Posterior vena cava (tissue), 2 donors: ENCODE measurements around the gene MPL. TPM values are rescaled to one million over a fixed set of nuclear protein-coding genes. Genes with fewer than 3 reads are reported as not detected.

Source experiments
- DNase-seq: peaks from one replicate; pipeline ENCODE4 v3.0.0-alpha.2; 2020; ENCODE audit warnings: low spot score
- intact Hi-C, 2 donors: fragments of 100-400 bp; cut with DNase I; formaldehyde crosslinking; loops; one replicate each; pipeline versions ENCODE4 v1.14.1 to v1.14.2; 2022 to 2023
- long read RNA-seq, 2 donors: library from polyadenylated mRNA; unstranded; transcript quantifications; one replicate each; pipeline ENCODE4 v2.0.0, GENCODE V29; 2020 to 2021
- total RNA-seq, 2 donors: library from RNA; stranded (reverse); fragmentation: NEBNext Ultra II Directional; extraction: Animal tissue kit (Norgen Biotek cat#: 25700); gene quantifications; one replicate each; pipeline ENCODE4 v1.2.1, GENCODE V29; 2021
- donor health status: DM: yes; HTN: yes; CAD: no.
- donor health status: DM: yes; HTN: yes; CAD: no.

The MPL gene
- under 1 TPM in 1 of 2 donors, not detected in 1; 0.90 TPM for total RNA-seq
- long read RNA-seq, donor 1 = 0 reads
- long read RNA-seq, donor 2 = 0 reads

GRCh38 chr1:43337588-43337987 lies at the start of gene MPL:
TSS of gene MPL (plus strand) at chr1:43337818. CDS start at chr1:43337849, 31 bp downstream.
- intact Hi-C loops = no loop called here
- no peak for DNase-seq

DNA sequence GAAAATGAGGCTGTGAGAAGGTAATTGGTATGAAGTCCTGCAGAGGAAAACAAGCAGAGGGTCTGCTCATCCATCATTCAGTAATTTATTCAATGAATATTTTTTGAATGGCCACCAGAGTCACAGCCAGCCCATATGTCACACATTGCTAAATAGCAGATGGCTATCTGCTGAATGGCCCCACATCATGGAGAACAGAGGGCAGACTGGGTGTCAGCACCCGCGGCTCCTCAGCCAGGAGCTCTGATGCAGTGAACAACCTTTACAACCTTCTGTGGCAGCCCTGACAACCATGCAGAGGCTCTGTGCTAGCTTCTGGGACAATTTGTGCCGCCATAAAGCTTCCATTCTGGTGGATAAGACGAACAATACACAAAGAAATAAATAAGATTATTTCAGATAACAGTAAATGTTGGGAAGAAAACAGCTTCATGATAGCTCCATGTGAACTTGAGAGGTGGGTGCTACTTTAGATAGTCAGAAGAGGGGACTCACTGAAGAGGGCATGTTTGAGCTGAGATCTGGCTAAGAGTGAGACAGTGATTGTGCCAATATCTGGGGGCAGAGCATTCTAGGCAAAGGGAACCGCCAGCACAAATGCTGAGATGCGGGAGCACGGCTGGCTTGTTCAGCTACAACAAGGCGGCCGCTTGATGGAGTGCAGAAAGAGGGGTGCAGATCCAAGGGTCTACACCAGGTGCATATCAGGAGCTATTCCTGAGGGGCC lies 49.4 kb upstream of the MPL start:
- no peak for DNase-seq

GRCh38 chr1:43288785-43289706 lies 48.6 kb upstream of the MPL start:
- no peak for DNase-seq
- intact Hi-C loops = no loop called here

More for the DNA sequence above, 49.4 kb upstream of the MPL start:
- intact Hi-C loops = no loop called here

- intact Hi-C loops = no loop called here
- no peak for DNase-seq
Measured at GRCh38 chr1:43292216-43292615, 45.4 kb upstream of the MPL start.

DNA sequence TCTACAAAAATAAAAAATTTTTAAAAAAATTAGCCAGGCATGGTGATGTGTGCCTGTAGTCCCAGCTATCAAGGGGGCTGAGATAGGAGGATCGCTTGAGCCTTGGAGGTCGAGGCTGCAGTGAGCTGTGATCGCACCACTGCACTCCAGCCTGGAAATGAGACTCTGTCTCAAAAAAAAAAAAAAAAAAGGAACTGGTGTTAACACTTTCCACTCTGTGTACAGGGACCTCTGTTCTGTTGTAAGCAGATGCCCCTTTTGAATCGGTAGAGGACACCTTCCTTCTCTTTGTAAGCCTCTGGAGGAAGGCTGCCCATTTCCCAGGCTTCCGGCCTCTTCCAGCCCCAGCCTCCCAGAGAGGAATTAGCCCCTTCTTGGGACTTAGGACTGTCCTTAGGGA lies 44.9 kb upstream of the MPL start:
- intact Hi-C loops = no loop called here
- no peak for DNase-seq

DNA sequence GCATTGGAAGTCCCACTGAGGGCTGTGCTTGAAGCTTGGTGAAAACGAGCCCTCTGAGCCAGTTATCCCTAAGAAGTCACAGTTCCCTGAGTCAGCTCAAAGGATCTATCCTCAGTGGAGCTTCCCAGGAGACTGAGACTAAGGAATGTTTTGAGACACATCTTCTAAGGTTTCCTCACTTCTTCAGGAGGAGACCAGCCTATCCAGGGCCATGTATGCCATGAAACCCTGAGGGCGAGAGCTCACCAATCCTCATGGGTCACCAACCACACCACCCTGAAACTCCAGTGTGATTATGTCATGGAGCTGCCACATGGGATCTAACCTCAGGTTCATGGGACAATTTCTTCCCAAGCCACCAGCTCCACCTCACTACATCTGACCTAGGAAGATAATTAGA lies 44.4 kb upstream of the MPL start:
- intact Hi-C loops = no loop called here
- DNase-seq = no peak

DNA sequence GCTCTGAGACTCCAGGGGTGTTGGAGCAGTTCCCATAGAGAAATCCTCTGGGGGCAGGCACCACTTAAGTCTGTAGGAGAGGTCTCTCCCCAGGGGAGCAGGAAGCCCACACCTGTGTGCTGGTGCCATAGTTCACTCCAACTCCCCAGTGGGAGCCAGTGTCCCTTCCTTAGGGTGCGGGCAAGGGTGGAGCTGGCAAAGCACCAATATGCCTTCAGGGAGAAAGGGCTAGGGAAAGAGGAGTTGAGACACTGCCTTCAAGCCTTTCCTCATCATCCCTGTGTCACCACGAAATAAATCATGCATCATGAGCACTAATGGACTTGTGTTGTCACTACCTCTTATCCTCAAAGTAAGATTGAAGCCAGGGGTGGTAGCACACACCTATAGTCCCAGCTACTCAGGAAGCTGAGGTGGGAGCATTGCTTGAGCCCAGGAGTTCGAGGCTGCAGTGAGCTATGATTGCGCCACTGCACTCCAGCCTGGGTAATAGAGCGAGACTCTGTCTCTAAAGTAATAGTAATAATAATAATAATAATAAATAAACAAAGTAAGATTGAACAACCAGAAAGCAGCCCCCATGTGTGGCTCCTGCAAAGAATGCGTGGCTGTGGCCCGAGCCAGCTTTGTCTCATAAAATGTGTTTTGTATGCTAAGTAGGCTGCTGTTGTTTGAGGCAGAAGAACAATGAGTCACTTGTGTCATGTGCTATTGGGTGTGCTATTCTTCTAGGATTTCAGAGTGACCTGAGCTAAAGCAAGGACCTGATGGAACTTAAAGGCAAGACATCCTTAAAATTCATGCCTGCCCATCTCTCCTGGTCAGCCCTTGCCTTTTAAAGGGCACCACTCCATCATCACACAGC lies 43.5 kb upstream of the MPL start:
- intact Hi-C loops = no loop called here
- DNase-seq = no peak

DNA sequence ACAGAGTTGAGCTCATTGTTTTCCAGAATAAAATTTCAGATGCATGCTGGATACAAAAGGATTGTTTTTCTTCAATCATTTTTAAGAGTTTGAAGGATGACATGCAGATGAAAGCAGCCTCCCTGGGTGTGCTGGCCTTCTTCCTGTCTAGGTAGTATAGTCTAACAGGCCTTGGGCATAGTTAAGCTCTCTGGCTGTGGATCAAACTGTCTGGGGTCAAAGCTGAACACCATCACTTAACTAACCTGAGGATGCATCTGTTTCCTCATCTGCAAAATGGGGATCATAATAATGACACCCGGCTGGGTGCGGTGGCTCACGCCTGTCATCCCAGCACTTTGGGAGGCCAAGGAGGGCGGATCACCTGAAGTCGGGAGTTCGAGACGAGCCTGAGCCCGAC lies 42.9 kb upstream of the MPL start:
- no peak for DNase-seq
- intact Hi-C loops = no loop called here

DNA sequence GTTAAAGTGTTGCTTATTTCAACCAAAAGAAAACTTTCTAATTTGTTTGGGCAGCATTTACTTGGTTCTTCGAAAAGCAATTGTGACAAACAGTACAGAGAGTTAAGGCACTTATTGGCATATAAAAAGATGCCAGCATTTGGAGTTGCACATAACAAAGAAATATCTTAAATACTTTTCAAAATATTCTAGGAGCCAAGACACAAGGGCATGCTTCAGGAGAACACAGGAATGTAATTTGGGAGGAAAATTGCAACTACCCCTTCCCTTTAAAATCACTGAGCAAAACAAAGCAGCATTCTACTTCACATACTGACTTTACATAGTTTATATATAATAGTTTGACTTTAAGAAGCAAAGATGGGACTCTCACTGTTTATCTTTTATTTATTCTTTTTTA lies 41.4 kb upstream of the MPL start:
- DNase-seq = no peak
- intact Hi-C loops = no loop called here

- DNase-seq = no peak
- intact Hi-C loops = no loop called here
Measured at GRCh38 chr1:43298055-43298454, 39.6 kb upstream of the MPL start.

- DNase-seq = no peak
- intact Hi-C loops = no loop called here
Measured at GRCh38 chr1:43299101-43299500, 38.5 kb upstream of the MPL start.

- no peak for DNase-seq
- intact Hi-C loops = loop anchor here in 1 of 2 donors (10.0 kb wide), 1 partner anchor 1234 kb away; no protein-coding TSS in a partner anchor
Measured at GRCh38 chr1:43300378-43301094, 37.1 kb upstream of the MPL start, which contains the start of gene TIE1. TSS of gene TIE1 (plus strand) at chr1:43300982. CDS start at chr1:43301072, 90 bp downstream.

DNA sequence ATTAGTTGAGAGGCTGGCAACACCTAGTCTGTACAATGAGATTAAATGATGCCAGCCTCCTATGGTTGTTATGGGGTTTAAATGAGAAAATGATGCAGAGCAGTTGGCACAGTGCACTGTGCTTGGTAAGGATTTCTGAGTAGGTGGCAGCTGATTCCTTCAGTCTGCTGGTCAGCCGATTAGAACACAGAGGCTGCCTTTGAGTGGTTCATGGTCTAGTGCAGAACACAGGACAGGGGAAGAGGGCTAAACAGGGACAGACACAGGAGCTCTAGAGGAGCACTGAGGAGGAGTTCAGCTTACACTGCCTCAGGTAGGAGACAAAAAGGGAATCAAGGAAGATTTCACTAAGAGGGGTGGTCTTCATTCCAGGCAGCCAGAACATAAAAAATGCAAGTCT lies 35.4 kb upstream of the MPL start:
- intact Hi-C loops = loop anchor here in 1 of 2 donors (10.0 kb wide), 1 partner anchor 1233 kb away; no protein-coding TSS in a partner anchor

GRCh38 chr1:43302721-43303470 lies 34.7 kb upstream of the MPL start:
- DNase-seq = peak; percentile 13
- intact Hi-C loops = loop anchor here in 1 of 2 donors (10.0 kb wide), 1 partner anchor 1232 kb away; no protein-coding TSS in a partner anchor

More for the DNA sequence above, 35.4 kb upstream of the MPL start:
- no peak for DNase-seq

- intact Hi-C loops = loop anchor here in 1 of 2 donors (10.0 kb wide), 1 partner anchor 1231 kb away; no protein-coding TSS in a partner anchor
- peak; percentile 63 for DNase-seq
Measured at GRCh38 chr1:43303471-43304313, 33.9 kb upstream of the MPL start.

DNA sequence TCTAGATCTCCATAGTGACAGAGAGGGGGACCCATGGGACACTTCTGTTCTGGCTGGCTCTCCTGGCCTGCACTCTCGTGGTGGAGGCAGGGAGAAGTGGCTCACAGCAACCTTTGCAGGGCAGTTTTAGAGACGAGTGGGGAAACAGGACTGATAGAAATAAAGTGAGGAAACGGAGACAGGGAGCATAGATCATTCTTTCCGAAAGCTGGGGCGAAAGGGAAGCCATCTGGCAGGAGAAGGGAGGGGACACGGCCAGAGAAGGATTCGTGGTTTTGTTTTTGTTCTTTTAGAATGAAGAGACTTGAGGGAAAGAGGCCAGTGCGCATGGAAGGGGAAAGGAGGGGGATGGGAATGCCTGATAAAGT lies 33.3 kb upstream of the MPL start:
- intact Hi-C loops = loop anchor here in 1 of 2 donors (10.0 kb wide), 1 partner anchor 1231 kb away; no protein-coding TSS in a partner anchor
- peak; percentile 54 for DNase-seq
